ENCODE data around the gene CPSF3. TPM values are rescaled to one million over a fixed set of nuclear protein-coding genes. Genes with fewer than 3 reads are reported as not detected.

CPSF3 gene
- total RNA-seq, 1 experiment from 2014 or later = 68.5 TPM

GRCh38 chr2:9484533-9484932 is 61.1 kb downstream of the CPSF3 start (continued):
- TF ChIP-seq YY1 (IDR thresholded peaks at IDR 0.05; ENCODE audit: extremely low read depth, insufficient replicate concordance, low read depth, low read length) (no peak), EZH2phosphoT487 (IDR thresholded peaks at IDR 0.05; ENCODE audit: borderline replicate concordance) (no peak), RAD21 (IDR thresholded peaks at IDR 0.05; ENCODE audit: low read depth) (no peak), JUND (IDR thresholded peaks at IDR 0.05) (no peak)
- TF ChIP-seq, protein P1, sequence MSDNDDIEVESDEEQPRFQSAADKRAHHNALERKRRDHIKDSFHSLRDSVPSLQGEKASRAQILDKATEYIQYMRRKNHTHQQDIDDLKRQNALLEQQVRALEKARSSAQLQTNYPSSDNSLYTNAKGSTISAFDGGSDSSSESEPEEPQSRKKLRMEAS (IDR thresholded peaks at IDR 0.05) = no peak

- CTCF ChIA-PET = no interaction called here
- POLR2A ChIA-PET = no interaction called here
- Histone ChIP-seq H3K36me3 (ENCODE audit: control insufficient read depth in 1 of 2, insufficient read depth in 2 of 2, low read length in 2 of 2) (peaks cover 59 to 71% of the 10 kb centered on the region in 2 experiments), H3K27ac (ENCODE audit: low read depth, low read length) (no peak overlapping the region), H3K4me2 (ENCODE audit: low read length) (no peak overlapping the region), H3K4me3 (replicated peaks in 1 of 2; ENCODE audit: low read depth in 1 of 2, low read length in 2 of 2) (no peak overlapping the region), H4K20me1 (ENCODE audit: insufficient read depth) (no peaks in the 10 kb centered on the region), H3K27me3 (ENCODE audit: insufficient read depth, low read length) (no peaks in the 10 kb centered on the region), H2AFZ (ENCODE audit: low read depth, low read length, poor library complexity, severe bottlenecking) (no peak overlapping the region), H3K9ac (ENCODE audit: low read length) (no peak overlapping the region), H3K9me3 (ENCODE audit: control insufficient read depth in 1 of 2, insufficient read depth in 1 of 2, low read depth in 1 of 2, low read length in 2 of 2) (no peaks in the 10 kb centered on the region), H3K4me1 (ENCODE audit: control insufficient read depth in 1 of 2, insufficient read depth in 2 of 2, low read length in 2 of 2) (no peaks in the 10 kb centered on the region), H3K9me2 (ENCODE audit: insufficient read depth) (no peaks in the 10 kb centered on the region), H3K79me2 (ENCODE audit: insufficient read depth, low read length) (no peaks in the 10 kb centered on the region)
- no peak for ATAC-seq
- RAD21 ChIA-PET (ENCODE audit: low non-redundant PET in 1 of 2, low total read pairs in 2 of 2, uncharacterized antibody in 2 of 2, unreplicated experiment in 2 of 2) = no interaction called here
- DNase-seq (ENCODE audit: low read depth, low spot score) = no peak
- TF ChIP-seq, protein P1 (IDR thresholded peaks at IDR 0.05) = no peak
- no peak for TF ChIP-seq SIN3A (IDR thresholded peaks at IDR 0.05; ENCODE audit: low read depth)
- TF ChIP-seq POLR2AphosphoS5 (IDR thresholded peaks at IDR 0.05; ENCODE audit: low read depth, low read length) = no peak
- TF ChIP-seq ZFX (IDR thresholded peaks at IDR 0.05) = no peak
- TF ChIP-seq ATF3 (IDR thresholded peaks at IDR 0.05) = no peak
- no peak for TF ChIP-seq ZNF274 (IDR thresholded peaks at IDR 0.05; ENCODE audit: low read depth, low read length)
- TF ChIP-seq EZH2phosphoT487 (IDR thresholded peaks at IDR 0.05; ENCODE audit: borderline replicate concordance) = no peak
- no peak for TF ChIP-seq EZH2 (IDR thresholded peaks at IDR 0.05)
- TF ChIP-seq SP1 (IDR thresholded peaks at IDR 0.05; ENCODE audit: low read depth) = no peak
- no peak for TF ChIP-seq EGR1 (IDR thresholded peaks at IDR 0.05; ENCODE audit: low read depth)
- no peak for TF ChIP-seq RAD21 (IDR thresholded peaks at IDR 0.05; ENCODE audit: low read depth)
- TF ChIP-seq CEBPB (IDR thresholded peaks at IDR 0.05; ENCODE audit: low read depth) = no peak
- TF ChIP-seq CTCF (IDR thresholded peaks at IDR 0.05 in 2 of 3, conservative IDR thresholded peaks at IDR 0.05 in 1 of 3; ENCODE audit: borderline replicate concordance in 1 of 3, insufficient read depth in 1 of 3, low read depth in 2 of 3, low read length in 2 of 3) = no peak
- no peak for TF ChIP-seq JUND (IDR thresholded peaks at IDR 0.05)
- intact Hi-C loops (cut with micrococcal nuclease) = no loop called here
- BruUV-seq (replicated peaks) = no TSS peak
Measured at GRCh38 chr2:9488583-9489547, 65.4 kb downstream of the CPSF3 start.

All from HCT116 (cell line).